Left ventricle myocardium inferior (tissue), 1 donor: ENCODE results near the gene TJP1. TPM values are rescaled to one million over a fixed set of nuclear protein-coding genes. Genes with fewer than 3 reads are reported as not detected.
"Not testable (repeated sequence)": the region's sequence is repeated elsewhere in the genome, so short reads cannot be mapped to it uniquely, and the experiment has no call there.

ENCODE experiments used
- DNase-seq: peaks from one replicate; pipeline ENCODE4 v3.0.0-alpha.2; 2020
- H3K27ac ChIP-seq: fragments of 200-600 bp; replicated peaks from 2 replicates; pipeline ENCODE4 v1.8.0; 2021
- H3K27me3 ChIP-seq: fragments of 200-600 bp; 2 replicates; pipeline ENCODE4 v1.8.0; 2021; ENCODE audit warnings: low read depth
- H3K36me3 ChIP-seq: fragments of 200-600 bp; 2 replicates; pipeline ENCODE4 v1.8.0; 2021
- H3K4me1 ChIP-seq: fragments of 200-600 bp; 2 replicates; pipeline ENCODE4 v1.8.0; 2021
- H3K4me3 ChIP-seq: fragments of 200-600 bp; 2 replicates; pipeline ENCODE4 v1.8.0; 2021; ENCODE audit warnings: mild to moderate bottlenecking, moderate library complexity
- H3K9me3 ChIP-seq: fragments of 200-600 bp; replicated peaks from 2 replicates; pipeline ENCODE4 v1.8.0; 2021
- CTCF ChIP-seq: fragments of 200-600 bp; IDR thresholded peaks from 2 replicates; pipeline ENCODE4 v1.8.0; 2021; ENCODE audit warnings: antibody characterized with exemption, mild to moderate bottlenecking, borderline replicate concordance
- intact Hi-C: fragments of 100-400 bp; cut with micrococcal nuclease; formaldehyde crosslinking; loops from one replicate; pipeline ENCODE4 v1.11.0; 2022
- total RNA-seq: library from RNA; stranded (reverse); fragmentation: NEBNext Ultra II Directional; extraction: Animal tissue kit (Norgen Biotek cat#: 25700); gene quantifications from one replicate; pipeline ENCODE4 v1.2.1, GENCODE V29; 2021
- donor health status: DM: no; HTN: yes; CAD: no; lungs with severe emphysema.

Gene TJP1
- total RNA-seq, 1 donor from 2014 or later: 108 TPM

GRCh38 chr15:29677871-29678461 is 144.3 kb downstream of the TJP1 start:
- no peak for DNase-seq
- intact Hi-C loops: no loop called here
- no peak for TF ChIP-seq CTCF
- no peak overlapping the region for H3K4me3 ChIP-seq
- H3K27ac ChIP-seq: no peak overlapping the region
- H3K4me1 ChIP-seq: peaks cover 15% of the 10 kb centered on the region
- peaks cover 20% of the 10 kb centered on the region for H3K27me3 ChIP-seq
- H3K36me3 ChIP-seq: no peaks in the 10 kb centered on the region
- no peaks in the 10 kb centered on the region for H3K9me3 ChIP-seq

GRCh38 chr15:29677455-29677854 is 144.8 kb downstream of the TJP1 start:
- Histone ChIP-seq H3K27me3 (peaks cover 20% of the 10 kb centered on the region), H3K4me3 (no peak overlapping the region), H3K27ac (no peak overlapping the region), H3K9me3 (no peaks in the 10 kb centered on the region), H3K36me3 (no peaks in the 10 kb centered on the region), H3K4me1 (peaks cover 15% of the 10 kb centered on the region)
- no peak for TF ChIP-seq CTCF
- intact Hi-C loops: no loop called here
- no peak for DNase-seq

GRCh38 chr15:29676961-29677402 is 145.3 kb downstream of the TJP1 start:
- no peak for TF ChIP-seq CTCF
- intact Hi-C loops: no loop called here
- Histone ChIP-seq H3K27me3 (peaks cover 20% of the 10 kb centered on the region), H3K4me1 (peaks cover 15% of the 10 kb centered on the region), H3K9me3 (no peaks in the 10 kb centered on the region), H3K4me3 (no peak overlapping the region), H3K36me3 (no peaks in the 10 kb centered on the region), H3K27ac (no peak overlapping the region)
- no peak for DNase-seq

- H3K4me3 ChIP-seq, H3K36me3 ChIP-seq, H3K27ac ChIP-seq, DNase-seq, intact Hi-C loops, H3K9me3 ChIP-seq: not testable (repeated sequence)
- Histone ChIP-seq H3K4me1 (peaks cover 15% of the 10 kb centered on the region), H3K27me3 (peaks cover 20% of the 10 kb centered on the region)
Observed at GRCh38 chr15:29676374-29676960, 145.8 kb downstream of the TJP1 start.

GRCh38 chr15:29675791-29676301 is 146.4 kb downstream of the TJP1 start:
- Histone ChIP-seq H3K4me1 (peaks cover 15% of the 10 kb centered on the region), H3K36me3 (no peaks in the 10 kb centered on the region), H3K27me3 (peaks cover 20% of the 10 kb centered on the region), H3K9me3 (no peaks in the 10 kb centered on the region), H3K27ac (no peak overlapping the region), H3K4me3 (no peak overlapping the region)
- no peak for TF ChIP-seq CTCF
- intact Hi-C loops: no loop called here
- no peak for DNase-seq
